NCI-H446 (cell line): ENCODE data around the gene RNF138.
"Not testable (repeated sequence)": the region's sequence is repeated elsewhere in the genome, so short reads cannot be mapped to it uniquely, and the experiment has no call there.

Source experiments
- DNase-seq, 2 experiments: peaks; one replicate each; lab custom pipeline; 2025; lab: John Stamatoyannopoulos, UW

RNF138 gene

GRCh38 chr18:32175265-32175664, 83.6 kb downstream of the RNF138 start:
- peak; percentile 2 to 65 for DNase-seq

GRCh38 chr18:32176745-32177144, 85.1 kb downstream of the RNF138 start:
- not testable (repeated sequence) for DNase-seq

GRCh38 chr18:32177530-32177929, 85.9 kb downstream of the RNF138 start:
- DNase-seq = no peak
